Chondrocyte (in vitro differentiated cells): ENCODE measurements around the gene UROC1. TPM values are rescaled to one million over a fixed set of nuclear protein-coding genes. Genes with fewer than 3 reads are reported as not detected.
A peak's percentile ranks its signal among the peaks of the same experiment; 100 is the strongest.

Experiments used
- DNase-seq: peaks from one replicate; pipeline ENCODE4 v3.0.0; 2021; ENCODE audit warnings: mixed read lengths, low spot score
- H3K27ac Mint-ChIP-seq: one replicate; pipeline ENCODE4 v1.8.0; 2021; ENCODE audit warnings: mild to moderate bottlenecking, moderate library complexity, mixed read lengths; ENCODE audit not compliant: unreplicated experiment
- H3K27me3 Mint-ChIP-seq: 2 replicates; pipeline ENCODE4 v1.8.0; 2021; ENCODE audit warnings: low read depth, mixed read lengths
- H3K36me3 Mint-ChIP-seq: 2 replicates; pipeline ENCODE4 v1.8.0; 2021; ENCODE audit warnings: low read depth, mixed read lengths
- H3K4me1 Mint-ChIP-seq: 2 replicates; pipeline ENCODE4 v1.8.0; 2021; ENCODE audit warnings: low read depth, mild to moderate bottlenecking, mixed read lengths
- H3K4me3 Mint-ChIP-seq: one replicate; pipeline ENCODE4 v1.8.0; 2021; ENCODE audit warnings: mild to moderate bottlenecking, moderate library complexity, mixed read lengths; ENCODE audit not compliant: unreplicated experiment
- H3K9me3 Mint-ChIP-seq: 2 replicates; pipeline ENCODE4 v1.8.0; 2021; ENCODE audit warnings: low read depth, mixed read lengths
- CTCF ChIP-seq: fragments of 200-600 bp; sonication (generic); IDR thresholded peaks from 2 replicates; pipeline ENCODE4 v1.5.0; 2021; ENCODE audit warnings: antibody characterized with exemption, mild to moderate bottlenecking, moderate library complexity
- total RNA-seq: library from RNA; stranded (reverse); gene quantifications from 3 replicates; pipeline ENCODE4 v1.2.1, GENCODE V29; 2021

The UROC1 gene
- total RNA-seq, 1 donor from 2014 or later: not detected

- H3K27me3 Mint-ChIP-seq: no peaks in the 10 kb centered on the region
- no peak overlapping the region for H3K4me3 Mint-ChIP-seq
- H3K36me3 Mint-ChIP-seq: no peaks in the 10 kb centered on the region
- no peak for DNase-seq
- no peak overlapping the region for H3K27ac Mint-ChIP-seq
- H3K9me3 Mint-ChIP-seq: no peaks in the 10 kb centered on the region
- no peaks in the 10 kb centered on the region for H3K4me1 Mint-ChIP-seq
- no peak for TF ChIP-seq CTCF
Measured at GRCh38 chr3:126496894-126497850, 20.4 kb downstream of the UROC1 start.

- Mint-ChIP-seq H3K27me3 (peaks cover 3% of the 10 kb centered on the region), H3K4me3 (no peak overlapping the region), H3K9me3 (no peaks in the 10 kb centered on the region), H3K36me3 (no peaks in the 10 kb centered on the region), H3K27ac (no peak overlapping the region), H3K4me1 (no peaks in the 10 kb centered on the region)
- peak; percentile 84 for DNase-seq
- TF ChIP-seq CTCF: no peak
Measured at GRCh38 chr3:126495786-126496185, 21.8 kb downstream of the UROC1 start.

- Mint-ChIP-seq H3K27me3 (peaks cover 3% of the 10 kb centered on the region), H3K4me3 (no peak overlapping the region), H3K4me1 (no peaks in the 10 kb centered on the region), H3K27ac (no peak overlapping the region), H3K9me3 (no peaks in the 10 kb centered on the region), H3K36me3 (no peaks in the 10 kb centered on the region)
- no peak for TF ChIP-seq CTCF
- DNase-seq: peak; percentile 72
Measured at GRCh38 chr3:126494970-126495230, 22.7 kb downstream of the UROC1 start.

GRCh38 chr3:126494204-126494969 is 23.2 kb downstream of the UROC1 start:
- TF ChIP-seq CTCF: no peak
- peaks cover 4% of the 10 kb centered on the region for H3K27me3 Mint-ChIP-seq
- no peaks in the 10 kb centered on the region for H3K4me1 Mint-ChIP-seq
- H3K4me3 Mint-ChIP-seq: no peak overlapping the region
- no peaks in the 10 kb centered on the region for H3K9me3 Mint-ChIP-seq
- peak; percentile 53 for DNase-seq
- no peaks in the 10 kb centered on the region for H3K36me3 Mint-ChIP-seq
- H3K27ac Mint-ChIP-seq: peak overlapping the region; percentile 30

- Mint-ChIP-seq H3K4me3 (no peak overlapping the region), H3K36me3 (no peaks in the 10 kb centered on the region), H3K27ac (no peak overlapping the region), H3K4me1 (no peaks in the 10 kb centered on the region), H3K27me3 (peaks cover 5% of the 10 kb centered on the region), H3K9me3 (no peaks in the 10 kb centered on the region)
- DNase-seq: no peak
- no peak for TF ChIP-seq CTCF
Measured at GRCh38 chr3:126493739-126494138, 23.8 kb downstream of the UROC1 start.
